Ishikawa (cell line): ENCODE measurements around the gene COL26A1.

Experiments
- EP300 ChIP-seq: IDR thresholded peaks from 2 replicates; pipeline ENCODE4 v1.6.1; 2012; ENCODE audit warnings: borderline replicate concordance
- YY1 ChIP-seq: IDR thresholded peaks from 2 replicates; pipeline ENCODE4 v1.6.1; 2012; ENCODE audit warnings: low read depth

DNA sequence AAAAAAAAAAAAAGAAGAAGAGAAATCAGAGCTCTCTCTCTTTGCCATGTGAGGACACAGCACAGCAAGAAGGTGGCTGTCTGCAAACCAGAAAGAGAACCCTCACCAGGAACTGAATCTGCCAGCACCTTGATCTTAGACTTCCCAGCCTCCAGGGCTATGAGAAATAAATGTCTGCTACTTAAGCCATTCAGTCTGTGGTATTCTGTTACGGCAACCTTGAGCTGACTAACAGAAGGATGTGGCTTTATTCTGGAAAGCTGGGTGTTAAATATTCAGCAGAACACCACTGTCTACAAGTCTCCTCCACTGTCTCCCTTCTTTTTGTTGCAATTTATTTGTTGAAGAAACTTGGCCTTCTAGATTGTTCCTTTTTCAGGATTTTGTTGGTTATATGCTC is 5.0 kb downstream of the COL26A1 start:
- TF ChIP-seq YY1 (no peak), EP300 (no peak)
